Stimulated activated CD8-positive, alpha-beta memory T cell treated with anti-CD3 and anti-CD28 coated beads, Interleukin-7, amount 100 ng/mL, for 48 hours (primary cell): ENCODE results near the gene LRRC15.

Source experiments
- DNase-seq, 2 donors: peaks; one replicate each; pipeline ENCODE4 v3.0.0-alpha.2; 2020; ENCODE audit warnings: low read depth in 1 of 2; ENCODE audit errors: extremely low read depth in 1 of 2

The LRRC15 gene

DNA sequence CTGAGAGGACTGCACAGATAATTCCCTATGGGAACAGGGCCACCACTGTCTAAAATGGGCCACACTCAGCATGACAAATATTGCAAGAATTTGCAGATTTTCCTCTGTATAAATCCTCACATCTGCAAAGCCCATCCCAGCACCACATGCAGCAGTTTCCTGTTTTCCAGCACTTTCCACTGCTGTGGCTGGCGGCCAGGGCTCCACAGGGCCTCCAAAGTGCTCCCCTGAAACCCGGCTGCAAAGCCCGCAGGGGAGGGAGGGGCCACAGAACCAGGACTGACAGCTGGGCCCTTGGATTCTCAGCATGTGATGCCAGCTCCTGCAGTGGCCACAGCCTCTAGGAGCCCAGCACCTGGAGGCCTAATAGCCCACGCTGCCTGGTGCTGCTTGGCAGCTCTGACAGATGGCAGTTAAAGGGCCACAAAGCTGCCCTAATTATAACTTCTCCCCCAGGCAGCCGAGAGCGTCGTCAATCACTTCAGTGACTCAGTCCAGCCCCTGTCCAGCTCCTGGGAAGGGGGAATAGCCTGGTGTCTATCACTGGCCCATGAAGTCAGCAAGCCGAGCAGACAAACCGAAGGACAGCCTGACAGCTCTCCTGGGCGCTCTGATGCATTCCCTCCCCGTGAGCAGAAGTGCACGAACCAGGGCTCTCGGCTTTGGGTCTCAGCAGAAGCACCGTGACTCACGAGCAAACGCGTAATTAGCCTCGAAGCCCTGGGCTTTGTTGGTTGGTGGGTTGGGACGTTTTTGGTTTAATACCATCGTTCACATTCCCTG lies 4.7 kb downstream of the LRRC15 start:
- no peak for DNase-seq

DNA sequence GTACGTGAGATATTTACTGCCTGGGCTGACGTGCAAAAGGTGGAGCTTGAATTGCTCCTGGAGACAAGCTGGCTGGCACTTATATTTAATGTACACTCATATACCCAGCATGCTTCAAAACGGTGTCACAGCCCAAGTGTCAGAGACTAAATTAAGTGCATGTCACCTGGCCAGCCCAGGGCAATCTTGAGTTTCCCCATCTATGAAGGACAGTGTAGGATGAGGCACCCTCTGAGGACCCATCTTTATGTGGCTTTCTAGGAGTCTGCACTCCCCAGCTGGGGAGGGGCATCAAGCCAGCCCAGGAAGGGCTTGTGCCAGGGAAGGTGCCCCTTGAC lies 5.3 kb downstream of the LRRC15 start:
- DNase-seq = no peak

- no peak for DNase-seq
These were observed 9.0 kb downstream of the LRRC15 start for GRCh38 chr3:194360568-194360967.

DNA sequence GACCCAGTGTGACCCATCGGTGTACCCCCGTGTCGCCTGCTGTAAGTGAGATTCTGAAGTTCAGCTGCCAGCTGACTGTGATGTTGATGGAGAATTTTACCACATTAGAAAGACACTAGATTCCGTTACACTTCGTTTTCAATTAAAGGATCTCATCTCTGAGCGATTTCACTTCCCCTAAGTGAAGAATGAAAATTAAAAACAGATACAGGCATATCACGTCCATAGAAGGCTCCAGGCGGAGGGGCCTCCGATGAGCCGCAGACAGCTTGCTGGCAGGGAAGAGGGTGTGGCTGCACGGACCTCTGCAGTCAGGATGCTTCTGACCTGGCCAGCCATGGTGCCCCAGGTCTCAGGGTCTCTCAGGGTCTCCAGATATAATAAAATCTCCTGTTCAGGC lies 11.9 kb downstream of the LRRC15 start:
- no peak for DNase-seq

DNA sequence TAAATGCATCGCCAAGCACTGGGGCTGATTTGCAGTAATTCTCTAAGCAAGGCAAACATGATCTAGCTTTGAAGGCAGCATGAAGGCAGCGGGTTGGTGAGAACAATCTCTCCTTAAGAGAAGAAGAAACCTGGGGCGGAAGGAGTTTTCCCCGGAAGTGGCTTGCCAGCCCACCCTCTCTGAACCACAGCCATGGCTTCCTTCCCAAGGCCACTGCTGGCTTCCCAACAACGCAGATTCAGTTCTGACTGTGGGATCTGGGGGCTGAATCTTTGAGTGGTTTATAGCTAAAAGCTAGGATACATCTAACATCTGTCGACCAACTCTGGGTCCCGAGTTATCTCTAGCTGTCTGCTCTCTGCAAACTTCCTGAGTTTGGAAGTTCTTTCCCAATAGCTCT lies 14.2 kb downstream of the LRRC15 start:
- DNase-seq = no peak

- DNase-seq = no peak
These were observed 15.2 kb downstream of the LRRC15 start for GRCh38 chr3:194354315-194354714.

DNA sequence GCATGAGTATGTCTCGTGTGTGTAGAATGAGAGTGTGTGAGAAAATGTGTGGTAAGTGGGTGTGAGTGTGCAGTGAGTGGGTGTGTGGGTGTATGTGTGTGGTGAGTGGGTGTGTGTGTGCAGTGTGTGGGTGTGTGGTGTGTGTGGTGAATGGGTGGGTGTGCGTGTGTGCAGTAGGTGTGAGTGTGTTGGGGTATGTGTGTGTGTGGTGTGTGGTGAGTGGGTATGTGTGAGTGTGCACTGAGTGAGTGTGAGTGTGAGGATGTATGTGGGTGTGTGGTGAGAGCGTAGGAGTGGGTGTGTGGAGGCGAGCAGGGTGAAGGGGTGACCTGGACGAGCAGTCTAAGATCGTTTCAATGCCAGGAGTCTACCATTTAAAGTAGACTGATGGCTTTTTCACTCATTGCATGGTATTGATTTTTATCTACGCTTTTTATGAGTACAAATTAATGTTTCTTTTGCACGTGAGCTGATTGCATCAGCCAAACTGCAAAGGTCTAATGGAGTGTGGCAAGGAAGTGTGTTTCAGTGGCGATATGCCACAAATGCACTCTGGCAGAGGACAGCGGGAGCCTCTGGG lies 16.8 kb downstream of the LRRC15 start:
- DNase-seq = no peak

DNA sequence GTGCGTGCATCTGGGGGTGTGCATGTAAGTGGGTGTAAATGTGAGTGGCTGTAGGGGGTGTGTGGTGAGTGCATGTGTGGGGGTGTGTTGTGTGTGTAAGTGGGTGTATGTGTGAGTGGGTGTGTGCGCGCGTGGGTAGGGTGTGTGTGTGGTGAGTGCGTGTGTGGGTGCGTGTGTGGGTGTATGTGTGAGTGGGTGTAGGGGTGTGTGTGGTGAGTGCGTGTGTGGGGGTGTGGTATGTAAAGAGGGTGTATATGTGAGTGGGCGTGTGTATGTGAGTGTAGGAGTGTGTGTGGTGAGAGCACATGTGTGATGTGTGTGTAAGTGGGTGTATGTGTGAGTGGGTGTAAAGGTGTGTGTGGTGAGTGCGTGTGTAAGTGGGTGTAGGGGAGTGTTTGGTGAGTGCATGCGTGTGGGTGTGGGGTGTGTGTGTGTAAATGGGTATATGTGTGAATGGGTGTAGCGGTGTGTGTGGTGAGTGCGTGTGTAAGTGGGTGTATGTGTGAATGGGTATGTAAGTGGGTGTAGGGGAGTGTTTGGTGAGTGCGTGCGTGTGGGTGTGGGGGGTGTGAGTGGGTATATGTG lies 17.5 kb downstream of the LRRC15 start:
- no peak for DNase-seq

GRCh38 chr3:194351080-194351672 lies 18.4 kb downstream of the LRRC15 start, which contains the start of gene CPN2:
Gene CPN2, minus strand, starts transcription at chr3:194351328. Its CDS starts 8,626 bp downstream, at chr3:194342702.
- no peak for DNase-seq

GRCh38 chr3:194350726-194351071 lies 18.8 kb downstream of the LRRC15 start:
- no peak for DNase-seq

- DNase-seq = no peak
These were observed 21.2 kb downstream of the LRRC15 start for GRCh38 chr3:194348354-194348753.

DNA sequence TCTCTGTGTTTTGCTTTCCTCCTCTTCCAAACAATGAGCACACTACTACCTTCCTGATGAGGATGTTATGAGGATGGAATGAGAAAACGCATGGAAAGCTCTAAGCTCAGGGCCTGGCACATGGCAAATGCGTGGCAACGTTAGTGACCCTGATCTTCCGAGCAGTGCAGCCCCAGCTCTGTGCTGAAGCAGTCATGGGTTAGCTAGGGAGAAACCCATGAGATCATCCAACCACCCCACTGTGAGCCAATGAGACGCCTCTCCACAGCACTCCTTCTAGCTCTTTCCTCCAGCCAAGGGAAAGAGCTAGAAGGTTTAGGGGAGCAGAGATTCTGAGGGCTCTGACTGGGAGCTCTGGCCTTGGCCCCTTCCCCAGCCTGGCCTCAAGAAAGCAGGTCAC lies 22.9 kb downstream of the LRRC15 start:
- DNase-seq = no peak

DNA sequence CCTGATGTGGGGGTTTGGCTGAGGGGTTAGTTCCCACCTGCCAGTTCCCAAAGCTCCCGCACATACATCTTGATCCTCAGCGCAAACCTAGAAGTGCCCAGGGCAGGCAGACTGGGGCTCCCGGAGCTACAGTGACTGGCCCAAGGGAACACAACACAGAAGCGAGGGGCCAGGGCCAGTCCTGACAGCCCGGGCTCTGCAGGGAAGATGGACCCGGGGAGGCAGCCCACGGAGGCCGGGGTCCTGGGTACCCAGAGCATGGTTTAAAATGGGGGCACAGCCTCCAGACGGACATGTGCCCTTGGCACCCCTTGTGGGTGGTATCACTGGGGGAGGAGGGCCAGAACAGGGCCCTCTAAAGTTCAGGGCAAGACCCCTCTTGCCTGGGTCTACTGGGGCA lies 23.5 kb downstream of the LRRC15 start:
- no peak for DNase-seq

- peak in 1 of 2 donors; percentile 43 for DNase-seq
These were observed 25.5 kb downstream of the LRRC15 start for GRCh38 chr3:194344012-194344411.

DNA sequence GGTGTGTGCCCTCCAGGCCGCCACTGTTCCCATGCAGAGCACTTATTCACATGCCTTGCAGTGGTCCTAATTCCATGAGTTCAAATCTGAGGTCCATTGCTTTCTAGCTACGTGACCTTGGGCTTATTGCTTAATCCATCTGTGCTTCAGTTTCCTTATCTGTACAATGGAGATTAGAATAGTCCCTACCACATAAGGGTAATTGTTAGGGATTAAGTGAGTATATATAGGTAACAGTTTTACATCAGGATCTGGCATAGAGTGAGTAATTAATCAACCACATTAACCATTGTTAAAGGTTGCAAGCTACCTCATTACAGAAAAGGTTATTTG lies 26.0 kb downstream of the LRRC15 start:
- DNase-seq = no peak

DNA sequence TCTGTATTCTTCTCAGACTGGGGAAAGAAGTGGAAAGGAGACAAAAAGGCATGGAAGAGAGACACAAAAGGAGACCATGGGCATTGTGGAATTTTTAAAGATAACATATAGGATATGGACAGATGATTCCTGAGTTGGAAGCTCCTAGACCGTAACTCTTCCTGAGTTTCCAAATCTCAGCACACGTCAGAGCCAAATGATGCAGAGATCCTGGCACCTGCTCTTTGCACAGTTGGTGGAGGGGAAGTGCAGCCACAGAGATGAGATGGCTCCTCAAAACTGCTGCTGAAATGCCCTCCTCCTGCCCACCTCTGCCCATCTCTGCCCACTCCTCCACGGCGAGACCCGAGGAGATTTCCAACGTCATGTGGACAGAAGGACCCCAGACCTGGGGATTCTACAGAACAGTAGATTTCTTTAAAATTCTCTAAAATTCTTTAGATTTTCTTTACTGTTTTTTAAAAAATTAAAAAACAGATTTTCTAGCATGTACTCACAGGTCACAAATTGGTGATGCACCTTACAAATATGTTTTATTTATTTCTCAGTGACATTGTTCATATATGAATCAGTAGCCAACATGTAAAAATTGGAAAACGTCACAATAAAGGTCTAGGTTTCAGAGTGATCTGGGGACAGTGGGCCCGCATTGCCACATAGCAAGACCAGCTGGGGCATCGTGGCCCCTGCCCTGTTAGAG lies 26.5 kb downstream of the LRRC15 start:
- DNase-seq = no peak

GRCh38 chr3:194340757-194341400 lies 28.7 kb downstream of the LRRC15 start:
- DNase-seq = no peak

GRCh38 chr3:194339840-194340239 lies 29.7 kb downstream of the LRRC15 start:
- DNase-seq = no peak

- no peak for DNase-seq
These were observed 30.2 kb downstream of the LRRC15 start for GRCh38 chr3:194339356-194339755.

GRCh38 chr3:194337965-194338753 lies 31.4 kb downstream of the LRRC15 start:
- DNase-seq = no peak
